Caco-2 (cell line): ENCODE results near the gene FBRS. TPM values are rescaled to one million over a fixed set of nuclear protein-coding genes. Genes with fewer than 3 reads are reported as not detected.

ENCODE experiments used
- BruUV-seq: library from RNA; stranded (reverse); fragments of 400-500 nt; replicated peaks from 2 replicates; lab custom pipeline; 2021; lab: Mats Ljungman, UMichigan
- CTCF ChIA-PET: fragments of 300-600 bp; sonication (Branson Sonifier 250); formaldehyde crosslinking; loops from one replicate; lab custom pipeline; 2022; ENCODE audit warnings: antibody characterized with exemption; lab: Charles Lee
- POLR2A ChIA-PET: fragments of 300-600 bp; sonication (Branson Sonifier 250); formaldehyde crosslinking; loops from one replicate; lab custom pipeline; 2022; ENCODE audit warnings: antibody characterized with exemption; lab: Charles Lee
- DNase-seq, 2 experiments: peaks; one replicate each; pipeline versions ENCODE4 v3.0.0 to v3.0.0-alpha.2; 2020 to 2022
- H3K27me3 ChIP-seq: replicated peaks from 2 replicates; pipeline ENCODE4 v1.6.0; 2011; ENCODE audit warnings: low read length; ENCODE audit not compliant: control insufficient read depth, insufficient read depth
- H3K36me3 ChIP-seq: 2 replicates; pipeline ENCODE4 v1.5.1; 2011; ENCODE audit warnings: low read length; ENCODE audit not compliant: control insufficient read depth, insufficient read depth
- H3K4me1 ChIP-seq: fragments of 250-450 bp; sonication (Bioruptor Pico); 2 replicates; pipeline ENCODE4 v1.5.1; 2020; ENCODE audit warnings: mild to moderate bottlenecking
- H3K4me3 ChIP-seq: 2 replicates; pipeline ENCODE4 v1.5.1; 2011; ENCODE audit warnings: low read depth, mild to moderate bottlenecking, control low read depth, low read length
- H3K9me3 ChIP-seq: fragments of 250-450 bp; sonication (Bioruptor Pico); 2 replicates; pipeline ENCODE4 v1.5.1; 2020; ENCODE audit warnings: mild to moderate bottlenecking, moderate library complexity
- H3K27ac Mint-ChIP-seq: one replicate; pipeline ENCODE4 v1.8.0; 2022; ENCODE audit warnings: mixed read lengths; ENCODE audit not compliant: unreplicated experiment
- H3K27me3 Mint-ChIP-seq: one replicate; pipeline ENCODE4 v1.8.0; 2022; ENCODE audit warnings: mixed read lengths; ENCODE audit not compliant: insufficient read depth, unreplicated experiment
- H3K36me3 Mint-ChIP-seq: one replicate; pipeline ENCODE4 v1.8.0; 2022; ENCODE audit warnings: mild to moderate bottlenecking, mixed read lengths; ENCODE audit not compliant: insufficient read depth, unreplicated experiment
- H3K4me1 Mint-ChIP-seq: one replicate; pipeline ENCODE4 v1.8.0; 2022; ENCODE audit warnings: low read depth, mixed read lengths; ENCODE audit not compliant: unreplicated experiment
- H3K4me3 Mint-ChIP-seq: one replicate; pipeline ENCODE4 v1.8.0; 2022; ENCODE audit warnings: mild to moderate bottlenecking, moderate library complexity, mixed read lengths; ENCODE audit not compliant: unreplicated experiment
- H3K9me3 Mint-ChIP-seq: one replicate; pipeline ENCODE4 v1.8.0; 2022; ENCODE audit warnings: mixed read lengths; ENCODE audit not compliant: unreplicated experiment
- intact Hi-C: fragments of 100-400 bp; cut with micrococcal nuclease; formaldehyde crosslinking; loops from one replicate; pipeline ENCODE4 v1.10.0; 2022; ENCODE audit not compliant: unreplicated experiment
- total RNA-seq: library from RNA; stranded (reverse); gene quantifications from 2 replicates; pipeline ENCODE4 v1.2.3, GENCODE V29; 2022
- TF ChIP-seq, protein P1 (sequence below), 2 experiments: fragments of 200-600 bp in 1 of 2; IDR thresholded peaks; 1 replicate in 1 of 2; 2 replicates in 1 of 2; pipeline versions ENCODE4 v1.5.1 to v1.8.0; 2011 to 2022; ENCODE audit warnings: antibody characterized with exemption in 1 of 2, control low read depth in 1 of 2, inconsistent platforms in 1 of 2, low read depth in 1 of 2, low read length in 1 of 2, mild to moderate bottlenecking in 1 of 2, moderate library complexity in 1 of 2; ENCODE audit not compliant: insufficient read depth in 1 of 2, severe bottlenecking in 1 of 2, unreplicated experiment in 1 of 2

Gene FBRS
- total RNA-seq, 1 experiment from 2014 or later, result 46.1 TPM

DNA sequence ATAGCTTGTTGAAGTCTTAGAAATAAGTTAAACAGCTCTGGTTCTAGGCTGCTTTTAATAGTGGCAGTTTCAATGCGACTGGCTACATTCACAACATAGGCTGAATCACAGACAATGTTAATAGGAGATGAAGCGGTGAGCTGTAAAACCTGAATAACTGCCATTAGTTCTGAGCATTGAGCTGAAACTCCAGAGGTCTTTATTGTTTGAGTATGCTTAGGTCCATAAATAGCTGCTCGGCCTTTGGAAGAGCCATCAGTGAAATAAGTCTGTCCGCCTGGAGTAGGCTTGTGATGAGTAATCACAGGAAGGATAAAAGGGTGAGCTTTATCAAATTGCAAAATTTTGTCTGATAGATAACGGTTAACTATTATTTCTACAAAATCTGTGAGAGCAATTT lies 38.6 kb upstream of the FBRS start:
- Mint-ChIP-seq H3K4me1 (no peaks in the 10 kb centered on the region), H3K27me3 (no peaks in the 10 kb centered on the region), H3K27ac (no peak overlapping the region), H3K9me3 (peaks cover 24% of the 10 kb centered on the region), H3K36me3 (no peaks in the 10 kb centered on the region), H3K4me3 (no peak overlapping the region)
- no TSS peak for BruUV-seq
- Histone ChIP-seq H3K36me3 (no peaks in the 10 kb centered on the region), H3K4me3 (no peak overlapping the region), H3K27me3 (no peaks in the 10 kb centered on the region), H3K4me1 (no peaks in the 10 kb centered on the region), H3K9me3 (no peaks in the 10 kb centered on the region; the same call in 1 of the 2 replicates)
- intact Hi-C loops, result no loop called here
- ChIA-PET POLR2A (no interaction called here), CTCF (interaction anchor here (1.3 kb wide), 1 partner anchor 190 kb away, joined by 4 read pairs; the partner anchor contains the start of gene DCTPP1)
- DNase-seq, result no peak
- TF ChIP-seq, protein P1, sequence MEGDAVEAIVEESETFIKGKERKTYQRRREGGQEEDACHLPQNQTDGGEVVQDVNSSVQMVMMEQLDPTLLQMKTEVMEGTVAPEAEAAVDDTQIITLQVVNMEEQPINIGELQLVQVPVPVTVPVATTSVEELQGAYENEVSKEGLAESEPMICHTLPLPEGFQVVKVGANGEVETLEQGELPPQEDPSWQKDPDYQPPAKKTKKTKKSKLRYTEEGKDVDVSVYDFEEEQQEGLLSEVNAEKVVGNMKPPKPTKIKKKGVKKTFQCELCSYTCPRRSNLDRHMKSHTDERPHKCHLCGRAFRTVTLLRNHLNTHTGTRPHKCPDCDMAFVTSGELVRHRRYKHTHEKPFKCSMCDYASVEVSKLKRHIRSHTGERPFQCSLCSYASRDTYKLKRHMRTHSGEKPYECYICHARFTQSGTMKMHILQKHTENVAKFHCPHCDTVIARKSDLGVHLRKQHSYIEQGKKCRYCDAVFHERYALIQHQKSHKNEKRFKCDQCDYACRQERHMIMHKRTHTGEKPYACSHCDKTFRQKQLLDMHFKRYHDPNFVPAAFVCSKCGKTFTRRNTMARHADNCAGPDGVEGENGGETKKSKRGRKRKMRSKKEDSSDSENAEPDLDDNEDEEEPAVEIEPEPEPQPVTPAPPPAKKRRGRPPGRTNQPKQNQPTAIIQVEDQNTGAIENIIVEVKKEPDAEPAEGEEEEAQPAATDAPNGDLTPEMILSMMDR (IDR thresholded peaks at IDR 0.05; ENCODE audit: insufficient read depth in 1 of 2, low read depth in 1 of 2, low read length in 1 of 2, severe bottlenecking in 1 of 2, unreplicated experiment in 1 of 2), result no peak

DNA sequence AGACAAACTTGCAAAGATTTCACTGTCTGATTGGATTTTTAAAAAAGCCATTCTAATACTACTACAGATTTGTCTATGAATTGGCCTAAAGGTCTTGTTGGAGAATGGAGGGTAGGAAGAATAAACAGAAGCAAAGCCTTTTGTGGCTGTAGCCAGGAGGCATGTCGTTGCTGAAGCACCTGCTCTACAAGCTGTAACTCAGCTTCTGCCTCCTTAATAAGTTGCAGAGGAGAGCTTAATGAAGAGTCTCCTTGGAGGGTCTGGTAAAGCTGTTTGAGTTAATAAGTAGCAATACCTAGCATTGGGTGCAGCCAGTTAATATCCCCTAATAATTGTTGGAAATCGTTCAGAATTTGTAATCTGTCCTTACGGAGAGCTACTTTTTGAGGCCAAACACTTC lies 38.1 kb upstream of the FBRS start:
- TF ChIP-seq, protein P1 (IDR thresholded peaks at IDR 0.05; ENCODE audit: insufficient read depth in 1 of 2, low read depth in 1 of 2, low read length in 1 of 2, severe bottlenecking in 1 of 2, unreplicated experiment in 1 of 2), result no peak
- Histone ChIP-seq H3K4me1 (no peaks in the 10 kb centered on the region), H3K4me3 (no peak overlapping the region), H3K27me3 (no peaks in the 10 kb centered on the region), H3K36me3 (no peaks in the 10 kb centered on the region), H3K9me3 (no peaks in the 10 kb centered on the region; the same call in 1 of the 2 replicates)
- intact Hi-C loops, result no loop called here
- H3K4me3 Mint-ChIP-seq, result no peak overlapping the region
- no peaks in the 10 kb centered on the region for H3K27me3 Mint-ChIP-seq
- DNase-seq, result no peak
- H3K4me1 Mint-ChIP-seq, result no peaks in the 10 kb centered on the region
- CTCF ChIA-PET, result interaction anchor here (0.6 to 1.3 kb wide), 2 partner anchors 10 to 190 kb away, joined by 3 to 4 read pairs; partner anchors contain the start of genes DCTPP1 and ZNF689
- no peaks in the 10 kb centered on the region for H3K36me3 Mint-ChIP-seq
- POLR2A ChIA-PET, result no interaction called here
- peaks cover 24% of the 10 kb centered on the region for H3K9me3 Mint-ChIP-seq
- H3K27ac Mint-ChIP-seq, result no peak overlapping the region
- BruUV-seq, result no TSS peak

DNA sequence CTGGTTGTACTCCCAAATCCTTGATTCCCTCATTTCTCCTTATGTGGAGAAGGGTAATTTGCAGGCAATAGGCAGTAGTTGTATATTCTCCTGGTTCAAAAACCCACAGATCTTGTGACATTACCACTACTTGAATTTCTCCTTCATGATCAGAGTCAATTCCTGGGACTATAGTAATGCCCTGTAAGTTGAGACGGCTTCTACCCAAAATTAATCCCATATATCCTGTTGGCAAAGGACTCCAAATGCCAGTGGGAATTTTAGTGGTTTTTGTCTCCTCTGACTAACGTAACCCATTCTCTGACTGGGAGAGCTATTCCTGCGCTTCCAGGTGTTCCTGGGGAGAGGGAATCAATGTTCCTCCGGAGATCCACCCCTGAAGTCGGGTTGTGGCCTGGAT lies 36.5 kb upstream of the FBRS start:
- DNase-seq, result no peak
- Mint-ChIP-seq H3K36me3 (no peaks in the 10 kb centered on the region), H3K9me3 (peaks cover 13% of the 10 kb centered on the region), H3K27ac (no peak overlapping the region), H3K4me1 (no peaks in the 10 kb centered on the region), H3K27me3 (no peaks in the 10 kb centered on the region), H3K4me3 (no peak overlapping the region)
- Histone ChIP-seq H3K36me3 (no peaks in the 10 kb centered on the region), H3K4me3 (no peak overlapping the region), H3K27me3 (no peaks in the 10 kb centered on the region), H3K4me1 (no peaks in the 10 kb centered on the region), H3K9me3 (no peaks in the 10 kb centered on the region)
- intact Hi-C loops, result no loop called here
- BruUV-seq, result no TSS peak
- TF ChIP-seq, protein P1 (IDR thresholded peaks at IDR 0.05; ENCODE audit: insufficient read depth in 1 of 2, low read depth in 1 of 2, low read length in 1 of 2, severe bottlenecking in 1 of 2, unreplicated experiment in 1 of 2), result no peak
- POLR2A ChIA-PET, result no interaction called here
- CTCF ChIA-PET, result no interaction called here
